Stomach (tissue), 9 donors: Measurements from ENCODE around the gene SYNPR. TPM values are rescaled to one million over a fixed set of nuclear protein-coding genes. Genes with fewer than 3 reads are reported as not detected.

Source experiments
- DNase-seq, 2 donors: peaks; one replicate each; pipeline versions ENCODE4 v3.0.0 to v3.0.0-alpha.2; 2013 to 2019
- H3K27ac ChIP-seq, 5 donors: fragments of 200-600 bp in 4 of 5; sonication (generic) in 4 of 5; one replicate each; pipeline ENCODE4 v1.5.1; 2013 to 2019; ENCODE audit warnings: mild to moderate bottlenecking in 1 of 5, moderate library complexity in 1 of 5
- H3K27me3 ChIP-seq, 3 donors: fragments of 200-600 bp; sonication (generic); one replicate each; pipeline ENCODE4 v1.5.1; 2017 to 2019; ENCODE audit warnings: mixed run types in 1 of 3
- H3K36me3 ChIP-seq, 4 donors: fragments of 200-600 bp; sonication (generic); 1 replicate in 3 of 4; 2 replicates in 1 of 4; pipeline ENCODE4 v1.5.1; 2016 to 2019
- H3K4me1 ChIP-seq, 4 donors: fragments of 200-600 bp; sonication (generic); one replicate each; pipeline ENCODE4 v1.5.1; 2016 to 2019
- H3K4me3 ChIP-seq, 4 donors: fragments of 200-600 bp; sonication (generic) in 3 of 4; one replicate each; pipeline ENCODE4 v1.5.1; 2016 to 2019; ENCODE audit warnings: mild to moderate bottlenecking in 1 of 4
- H3K9me3 ChIP-seq, 4 donors: fragments of 200-600 bp; sonication (generic); one replicate each; pipeline ENCODE4 v1.5.1; 2016 to 2019
- CTCF ChIP-seq, 7 experiments: fragments of 450-650 bp in 4 of 7; fragments of 200-600 bp in 3 of 7; sonication (generic) in 3 of 7; IDR thresholded peaks; one replicate each; pipeline ENCODE4 v1.5.1; 2016 to 2019; ENCODE audit warnings: antibody characterized with exemption in 7 of 7, control low read depth in 2 of 7, mild to moderate bottlenecking in 1 of 7
- EP300 ChIP-seq: sonication (generic); formaldehyde crosslinking; IDR thresholded peaks from one replicate; pipeline ENCODE4 v1.6.1; 2017; ENCODE audit warnings: antibody characterized with exemption
- POLR2A ChIP-seq, 4 donors: fragments of 450-650 bp; IDR thresholded peaks; one replicate each; pipeline ENCODE4 v1.6.1; 2016; ENCODE audit warnings: antibody characterized with exemption in 4 of 4, control low read depth in 2 of 4, mild to moderate bottlenecking in 1 of 4, moderate library complexity in 1 of 4
- POLR2AphosphoS5 ChIP-seq, 3 donors: sonication (generic); formaldehyde crosslinking; IDR thresholded peaks; one replicate each; pipeline ENCODE4 v1.6.1; 2016; ENCODE audit warnings: antibody characterized with exemption in 3 of 3
- WGBS, 5 donors: extraction: QIAGEN DNeasy Blood & Tissue Kit in 3 of 5; methylation state at CpG; one replicate each; pipeline versions ENCODE4 v1.1.5 to v1.1.7; 2013 to 2018; 5-methylcytosine and 5-hydroxymethylcytosine counted together
- intact Hi-C: fragments of 100-400 bp; cut with DNase I; formaldehyde crosslinking; loops from one replicate; pipeline ENCODE4 v1.15.1; 2023; ENCODE audit warnings: low total_unique reads
- polyA plus RNA-seq, 3 donors: library from polyadenylated mRNA; stranded (reverse); fragments of 200-250 nt; gene quantifications; one replicate each; pipeline ENCODE4 v1.2.3, GENCODE V29; 2013
- total RNA-seq, 5 donors: library from RNA; depleted of rRNA; stranded (reverse); fragments of >200 nt; gene quantifications; one replicate each; pipeline versions ENCODE4 v1.1.0 to v1.2.3, GENCODE V29; 2014 to 2016
- donor health status: healthy with polysubstance abuse.
- donor health status: Bipolar disorder and iron deficiency.
- donor health status: healthy.

Gene SYNPR
- total and polyA plus RNA-seq, 8 donors: 0.13 to 1.7 (median 0.31) TPM; not detected in 3

- Histone ChIP-seq H3K4me1 (peaks cover 0 to 5% (median 2%) of the 10 kb centered on the region in 4 donors), H3K27me3 (peaks cover 0 to 8% (median 0%) of the 10 kb centered on the region in 3 donors), H3K27ac (no peak overlapping the region), H3K9me3 (no peaks in the 10 kb centered on the region), H3K36me3 (no peaks in the 10 kb centered on the region), H3K4me3 (no peak overlapping the region)
- intact Hi-C loops: no loop called here
- no peak for DNase-seq
- TF ChIP-seq POLR2A (IDR thresholded peaks at IDR 0.05) (no peak), POLR2AphosphoS5 (IDR thresholded peaks at IDR 0.05) (no peak), CTCF (IDR thresholded peaks at IDR 0.05) (no peak), EP300 (no peak)
Observed at GRCh38 chr3:63438826-63439371, 160.8 kb downstream of the SYNPR start.

DNA sequence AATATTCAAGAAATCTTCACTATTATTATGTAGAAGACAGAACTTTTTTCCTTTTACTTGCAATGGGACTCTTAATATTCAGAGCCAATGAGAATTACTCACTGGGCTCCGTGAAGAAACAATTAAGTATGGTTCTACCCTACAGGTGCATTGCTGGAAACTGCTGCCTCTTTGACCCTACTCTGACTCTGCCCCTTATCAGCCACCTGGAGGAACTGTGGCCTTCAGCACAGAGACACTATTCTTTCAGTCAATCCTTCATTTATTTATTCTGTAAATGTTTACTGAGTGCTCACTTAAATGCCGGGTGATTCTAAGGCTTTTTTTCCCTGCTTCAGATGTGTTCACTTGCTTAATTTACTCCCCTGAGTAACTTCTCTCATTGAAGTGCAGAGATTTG is 163.2 kb downstream of the SYNPR start:
- TF ChIP-seq CTCF (IDR thresholded peaks at IDR 0.05) (no peak), EP300 (no peak), POLR2AphosphoS5 (IDR thresholded peaks at IDR 0.05) (no peak), POLR2A (IDR thresholded peaks at IDR 0.05) (no peak)
- peak; percentile 28 to 53 for DNase-seq

GRCh38 chr3:63442918-63443317 is 164.8 kb downstream of the SYNPR start:
- no peak for DNase-seq
- no peaks in the 10 kb centered on the region for H3K36me3 ChIP-seq
- TF ChIP-seq POLR2A (IDR thresholded peaks at IDR 0.05) (no peak), POLR2AphosphoS5 (IDR thresholded peaks at IDR 0.05) (no peak), EP300 (no peak), CTCF (IDR thresholded peaks at IDR 0.05) (no peak)
- intact Hi-C loops: no loop called here
- 12 to 28% (median 21%) methylated on average over 3 of the region's 3 CpGs for WGBS, 5 donors
- H3K27me3 ChIP-seq: no peaks in the 10 kb centered on the region
- H3K4me3 ChIP-seq: no peak overlapping the region
- H3K4me1 ChIP-seq: peaks cover 0 to 5% (median 2%) of the 10 kb centered on the region in 4 donors
- no peak overlapping the region for H3K27ac ChIP-seq
- H3K9me3 ChIP-seq: no peaks in the 10 kb centered on the region

More for the DNA sequence above, 163.2 kb downstream of the SYNPR start:
- Histone ChIP-seq H3K4me1 (peaks cover 0 to 5% (median 2%) of the 10 kb centered on the region in 4 donors), H3K36me3 (no peaks in the 10 kb centered on the region), H3K4me3 (no peak overlapping the region), H3K27ac (no peak overlapping the region), H3K27me3 (peaks cover 0 to 8% (median 0%) of the 10 kb centered on the region in 3 donors), H3K9me3 (no peaks in the 10 kb centered on the region)
- intact Hi-C loops: no loop called here
- WGBS, 5 donors: 10 to 23% (median 13%) methylated on average over 2 of the region's 2 CpGs

GRCh38 chr3:63450023-63450422 is 171.9 kb downstream of the SYNPR start:
- Histone ChIP-seq H3K27me3 (no peaks in the 10 kb centered on the region), H3K4me1 (no peaks in the 10 kb centered on the region), H3K9me3 (no peaks in the 10 kb centered on the region), H3K36me3 (no peaks in the 10 kb centered on the region), H3K4me3 (no peak overlapping the region), H3K27ac (no peak overlapping the region)
- TF ChIP-seq POLR2AphosphoS5 (IDR thresholded peaks at IDR 0.05) (no peak), EP300 (no peak), POLR2A (IDR thresholded peaks at IDR 0.05) (no peak), CTCF (IDR thresholded peaks at IDR 0.05) (no peak)
- DNase-seq: no peak
- intact Hi-C loops: no loop called here
- WGBS, 5 donors: 69 to 89% (median 79%) methylated on average over 3 of the region's 3 CpGs
